ENCODE measurements around the gene ATAT1. TPM values are rescaled to one million over a fixed set of nuclear protein-coding genes. Genes with fewer than 3 reads are reported as not detected.
A peak's percentile ranks its signal among the peaks of the same experiment; 100 is the strongest.

The ATAT1 gene
- total and polyA plus RNA-seq, 2 of the 13 experiments (the other 11 are each of a cell fraction or from before 2014, with no cell fraction given): 9.2 to 23.6 TPM

- TF ChIP-seq ZBTB43 (CRISPR knock-in tag; conservative IDR thresholded peaks at IDR 0.05): no peak
- no peak for TF ChIP-seq STAT5B (CRISPR knock-in tag; IDR thresholded peaks at IDR 0.05)
- no peak; the same call in 1 of the 2 replicates for TF ChIP-seq ZNF274 (CRISPR knock-in tag; IDR thresholded peaks at IDR 0.05)
- TF ChIP-seq ZNF615 (CRISPR knock-in tag; IDR thresholded peaks at IDR 0.05; ENCODE audit: borderline replicate concordance): no peak
- TF ChIP-seq SRSF4 (IDR thresholded peaks at IDR 0.05; ENCODE audit: low read depth, low read length, poor library complexity, severe bottlenecking): no peak
- TF ChIP-seq SNAPC4 (CRISPR knock-in tag; IDR thresholded peaks at IDR 0.05): peak; percentile 62; the same call in 1 of the 2 replicates
- peak; percentile 52; the same call in 1 of the 2 replicates for TF ChIP-seq FOXP4 (CRISPR knock-in tag; IDR thresholded peaks at IDR 0.05)
- TF ChIP-seq CENPBD1 (CRISPR knock-in tag; IDR thresholded peaks at IDR 0.05; ENCODE audit: borderline replicate concordance, low read depth): no peak
- no peak; the same call in 1 of the 2 replicates for TF ChIP-seq ZMYM4 (CRISPR knock-in tag; IDR thresholded peaks at IDR 0.05)
- TF ChIP-seq TAF15 (IDR thresholded peaks at IDR 0.05; ENCODE audit: low read depth, low read length, poor library complexity, severe bottlenecking): peak; percentile 52
- TF ChIP-seq ZNF572 (CRISPR knock-in tag; IDR thresholded peaks at IDR 0.05): peak; percentile 90
- TF ChIP-seq PREB (CRISPR knock-in tag; IDR thresholded peaks at IDR 0.05): no peak
- TF ChIP-seq MNT (IDR thresholded peaks at IDR 0.05): no peak
- no peak for TF ChIP-seq CERS6 (CRISPR knock-in tag; IDR thresholded peaks at IDR 0.05)
- no peak for TF ChIP-seq NR2F2 (IDR thresholded peaks at IDR 0.05; ENCODE audit: borderline replicate concordance, low read depth)
Observed at GRCh38 chr6:30690403-30691207, 63.9 kb downstream of the ATAT1 start, which contains the start of gene NRM (continued).
